Right lobe of liver (tissue), 4 donors: ENCODE measurements around the gene CACNB1.

Source experiments
- CTCF ChIP-seq, 4 donors: fragments of 200-600 bp in 3 of 4; fragments of 450-650 bp in 1 of 4; IDR thresholded peaks; one replicate each; pipeline versions ENCODE4 v1.5.1 to v1.8.0; 2016 to 2022; ENCODE audit warnings: antibody characterized with exemption in 4 of 4, mild to moderate bottlenecking in 2 of 4
- POLR2A ChIP-seq: fragments of 450-650 bp; IDR thresholded peaks from one replicate; pipeline ENCODE4 v1.6.1; 2017; ENCODE audit warnings: antibody characterized with exemption, mild to moderate bottlenecking
- donor health status: DM: no; HTN: no; CAD: no.
- donor health status: DM: no; HTN: no; CAD: no.
- donor health status: DM: no; HTN: yes; CAD: no.

DNA sequence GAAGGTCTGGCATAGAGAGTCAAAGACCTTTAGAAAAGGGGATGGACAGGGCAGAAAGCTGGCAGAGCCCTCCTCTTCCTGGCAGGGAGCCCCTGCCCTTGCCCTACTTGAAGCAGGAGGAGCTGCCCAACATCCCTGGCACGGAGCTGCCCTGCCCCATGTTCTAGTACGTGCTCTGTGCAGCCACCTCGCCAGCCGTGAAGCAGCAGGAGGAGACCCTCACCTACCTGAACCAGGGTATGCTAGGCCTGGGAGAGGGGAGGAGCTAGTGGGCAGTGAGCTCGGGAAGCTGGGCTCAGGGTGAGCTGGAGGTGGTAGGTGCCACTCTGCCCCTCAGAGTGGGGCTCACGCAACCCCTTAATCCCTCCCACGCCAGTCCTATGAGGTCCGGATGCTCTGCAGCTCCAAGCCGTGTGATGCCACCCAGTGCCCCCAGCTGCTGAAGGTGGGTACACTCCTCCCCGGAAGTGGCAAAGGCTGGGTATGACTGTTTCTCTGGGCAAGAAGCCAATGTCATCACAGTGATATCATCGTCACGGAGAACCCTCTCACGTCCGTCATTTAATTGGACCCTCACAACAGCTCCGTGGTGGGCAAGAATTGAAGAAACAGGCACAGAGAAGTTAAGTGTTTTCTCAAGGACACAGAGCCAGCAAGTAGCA lies 41.0 kb upstream of the CACNB1 start:
- TF ChIP-seq CTCF (IDR thresholded peaks at IDR 0.05): no peak
- TF ChIP-seq POLR2A: no peak
